ENCODE results near the gene ACAP1.

The ACAP1 gene

GRCh38 chr17:7369825-7370224 is 33.5 kb downstream of the ACAP1 start:
- no peak overlapping the region for H3K27ac ChIP-seq
- TF ChIP-seq CTCF (conservative IDR thresholded peaks at IDR 0.05) (no peak), ZFX (IDR thresholded peaks at IDR 0.05) (no peak)

GRCh38 chr17:7370853-7371252 is 34.5 kb downstream of the ACAP1 start:
- TF ChIP-seq ZFX (IDR thresholded peaks at IDR 0.05) (no peak), CTCF (conservative IDR thresholded peaks at IDR 0.05) (no peak)

GRCh38 chr17:7374353-7374752 is 38.0 kb downstream of the ACAP1 start:
- H3K27ac ChIP-seq: no peak overlapping the region
- TF ChIP-seq ZFX (IDR thresholded peaks at IDR 0.05) (no peak), CTCF (conservative IDR thresholded peaks at IDR 0.05) (no peak)

More at GRCh38 chr17:7370853-7371252, 34.5 kb downstream of the ACAP1 start:
- H3K27ac ChIP-seq: no peak overlapping the region

GRCh38 chr17:7379134-7379533 is 42.8 kb downstream of the ACAP1 start:
- H3K27ac ChIP-seq: no peak overlapping the region
- no peak for TF ChIP-seq CTCF (conservative IDR thresholded peaks at IDR 0.05)

GRCh38 chr17:7380321-7380720 is 44.0 kb downstream of the ACAP1 start:
- TF ChIP-seq ZFX (IDR thresholded peaks at IDR 0.05) (no peak), CTCF (conservative IDR thresholded peaks at IDR 0.05) (no peak)
- peak overlapping the region; percentile 76 for H3K27ac ChIP-seq

GRCh38 chr17:7380855-7381683 is 44.7 kb downstream of the ACAP1 start, which contains the start of gene TNK1:
TSS of gene TNK1 (plus strand) at chr17:7381089. CDS start at chr17:7382927, 1,838 bp downstream.
- peak within 1 kb of the TSS; percentile 76 for H3K27ac ChIP-seq
- TF ChIP-seq CTCF (conservative IDR thresholded peaks at IDR 0.05) (no peak), ZFX (IDR thresholded peaks at IDR 0.05) (peak; percentile 40; the same call in 1 of the 2 replicates)

GRCh38 chr17:7382901-7383300 is 46.6 kb downstream of the ACAP1 start:
- no peak for TF ChIP-seq CTCF (conservative IDR thresholded peaks at IDR 0.05)
- TF ChIP-seq ZFX (IDR thresholded peaks at IDR 0.05): no peak
- H3K27ac ChIP-seq: no peak overlapping the region
